OCI-LY1 (cell line): ENCODE results near the gene PSAT1.

ENCODE experiments used
- H2AFZ ChIP-seq: fragments of 200-600 bp; sonication (generic), shearing (Covaris generic); 2 replicates; pipeline ENCODE4 v1.6.0; 2014; ENCODE audit warnings: antibody characterized with exemption, mild to moderate bottlenecking, low read length
- H3F3A ChIP-seq: fragments of 200-600 bp; sonication (generic), shearing (Covaris generic); 2 replicates; pipeline ENCODE4 v1.6.0; 2014; ENCODE audit warnings: mild to moderate bottlenecking, antibody characterized with exemption, low read length, moderate library complexity; ENCODE audit not compliant: insufficient read depth
- H3K27ac ChIP-seq: fragments of 200-600 bp; sonication (generic); 2 replicates; pipeline ENCODE4 v1.5.1; 2014; ENCODE audit warnings: low read length, mixed run types, mild to moderate bottlenecking, low read depth; ENCODE audit not compliant: poor library complexity, severe bottlenecking
- H3K27me3 ChIP-seq: fragments of 200-600 bp; sonication (generic); 2 replicates; pipeline ENCODE4 v1.6.0; 2014; ENCODE audit warnings: antibody characterized with exemption, mild to moderate bottlenecking, low read length, moderate library complexity; ENCODE audit not compliant: insufficient read depth
- H3K36me3 ChIP-seq: fragments of 200-600 bp; sonication (generic); 2 replicates; pipeline ENCODE4 v1.6.1; 2014; ENCODE audit warnings: mild to moderate bottlenecking, antibody characterized with exemption, low read length, moderate library complexity, mixed read lengths; ENCODE audit not compliant: insufficient read depth
- H3K4me1 ChIP-seq: fragments of 200-600 bp; sonication (generic); 2 replicates; pipeline ENCODE4 v1.5.1; 2014; ENCODE audit warnings: mild to moderate bottlenecking, low read length, moderate library complexity; ENCODE audit not compliant: insufficient read depth, severe bottlenecking
- H3K4me2 ChIP-seq: fragments of 200-600 bp; sonication (generic), shearing (Covaris generic); 2 replicates; pipeline ENCODE4 v1.6.1; 2014; ENCODE audit warnings: low read length
- H3K4me3 ChIP-seq: fragments of 200-600 bp; sonication (generic); 2 replicates; pipeline ENCODE4 v1.5.1; 2014; ENCODE audit warnings: low read length, low read depth, mild to moderate bottlenecking, mixed read lengths; ENCODE audit not compliant: poor library complexity, severe bottlenecking
- H3K79me2 ChIP-seq: fragments of 200-600 bp; shearing (Covaris generic); 2 replicates; pipeline ENCODE4 v1.6.1; 2016; ENCODE audit warnings: mixed run types, low read length, mixed read lengths; ENCODE audit not compliant: insufficient read depth
- H3K9ac ChIP-seq: fragments of 200-600 bp; sonication (generic), shearing (Covaris generic); 2 replicates; pipeline ENCODE4 v1.6.1; 2014; ENCODE audit warnings: mild to moderate bottlenecking, low read length, mixed read lengths
- H3K9me2 ChIP-seq: fragments of 200-600 bp; sonication (generic), shearing (Covaris generic); 2 replicates; pipeline ENCODE4 v1.6.1; 2014; ENCODE audit warnings: low read depth, mild to moderate bottlenecking, low read length, mixed read lengths
- H3K9me3 ChIP-seq: fragments of 200-600 bp; shearing (Covaris generic); 2 replicates; pipeline ENCODE4 v1.6.1; 2014; ENCODE audit warnings: low read length, mixed read lengths
- H4K20me1 ChIP-seq: fragments of 200-600 bp; sonication (generic), shearing (Covaris generic); 2 replicates; pipeline ENCODE4 v1.6.0; 2016; ENCODE audit warnings: mild to moderate bottlenecking, low read length; ENCODE audit not compliant: insufficient read depth
- CTCF ChIP-seq: fragments of 200-600 bp; sonication (generic), shearing (Covaris generic); IDR thresholded peaks from 2 replicates; pipeline ENCODE4 v1.5.1; 2017; ENCODE audit warnings: mild to moderate bottlenecking, antibody characterized with exemption, low read length, moderate library complexity, mixed read lengths
- EZH2 ChIP-seq: fragments of 200-600 bp; sonication (generic), shearing (Covaris generic); IDR thresholded peaks from 2 replicates; pipeline ENCODE4 v1.8.0; 2017; ENCODE audit warnings: borderline replicate concordance, mixed run types, mild to moderate bottlenecking, antibody characterized with exemption, low read length, moderate library complexity, mixed read lengths

Gene PSAT1

GRCh38 chr9:78371981-78372380 lies 75.1 kb downstream of the PSAT1 start:
- Histone ChIP-seq H3K4me3 (no peak overlapping the region), H3K79me2 (no peaks in the 10 kb centered on the region), H3K9ac (no peak overlapping the region), H3K27ac (no peak overlapping the region), H2AFZ (no peak overlapping the region), H3K9me3 (no peaks in the 10 kb centered on the region), H3K4me1 (peaks cover 3% of the 10 kb centered on the region), H3K9me2 (no peaks in the 10 kb centered on the region), H3K36me3 (no peaks in the 10 kb centered on the region), H4K20me1 (no peaks in the 10 kb centered on the region), H3K4me2 (no peak overlapping the region), H3F3A (no peaks in the 10 kb centered on the region), H3K27me3 (no peaks in the 10 kb centered on the region)
- TF ChIP-seq EZH2 (no peak), CTCF (no peak)
